IPS DF 19.7 (cell line): ENCODE data around the gene SLC24A3.

Source experiments
- DNase-seq: peaks from one replicate; pipeline ENCODE4 v3.0.0-alpha.2; 2013; ENCODE audit warnings: low read depth, low spot score

SLC24A3 gene

GRCh38 chr20:19212469-19212815 is at the start of gene SLC24A3:
Gene SLC24A3, plus strand, starts transcription at chr20:19212642.
- no peak for DNase-seq

- no peak for DNase-seq
Observed at GRCh38 chr20:19170148-19170547, 42.3 kb upstream of the SLC24A3 start.

- DNase-seq: no peak
Observed at GRCh38 chr20:19172637-19173036, 39.8 kb upstream of the SLC24A3 start.

- no peak for DNase-seq
Observed at GRCh38 chr20:19176470-19177052, 35.9 kb upstream of the SLC24A3 start.

GRCh38 chr20:19181552-19181951 is 30.9 kb upstream of the SLC24A3 start:
- DNase-seq: no peak

- no peak for DNase-seq
Observed at GRCh38 chr20:19185083-19185482, 27.4 kb upstream of the SLC24A3 start.

GRCh38 chr20:19193349-19193748 is 19.1 kb upstream of the SLC24A3 start:
- no peak for DNase-seq

GRCh38 chr20:19205981-19206396 is 6.5 kb upstream of the SLC24A3 start:
- DNase-seq: no peak

GRCh38 chr20:19207541-19207940 is 4.9 kb upstream of the SLC24A3 start:
- DNase-seq: no peak

- no peak for DNase-seq
Observed at GRCh38 chr20:19210391-19211155, 1.9 kb upstream of the SLC24A3 start.

GRCh38 chr20:19211252-19211651 is 1.2 kb upstream of the SLC24A3 start:
- no peak for DNase-seq

- no peak for DNase-seq
Observed at GRCh38 chr20:19211661-19212468, 577 bp upstream of the SLC24A3 start.

- DNase-seq: no peak
Observed at GRCh38 chr20:19212821-19213502, 520 bp downstream of the SLC24A3 start.

- no peak for DNase-seq
Observed at GRCh38 chr20:19213946-19214490, 1.6 kb downstream of the SLC24A3 start.

- DNase-seq: no peak
Observed at GRCh38 chr20:19218411-19218810, 6.0 kb downstream of the SLC24A3 start.

- no peak for DNase-seq
Observed at GRCh38 chr20:19222520-19223040, 10.1 kb downstream of the SLC24A3 start.

- no peak for DNase-seq
Observed at GRCh38 chr20:19223640-19224039, 11.2 kb downstream of the SLC24A3 start.

GRCh38 chr20:19231359-19232035 is 19.1 kb downstream of the SLC24A3 start:
- DNase-seq: no peak

- DNase-seq: no peak
Observed at GRCh38 chr20:19232997-19233794, 20.8 kb downstream of the SLC24A3 start.
